ENCODE data around the gene GNAZ. TPM values are rescaled to one million over a fixed set of nuclear protein-coding genes. Genes with fewer than 3 reads are reported as not detected.
A peak's percentile ranks its signal among the peaks of the same experiment; 100 is the strongest.
"Not testable (repeated sequence)": the region's sequence is repeated elsewhere in the genome, so short reads cannot be mapped to it uniquely, and the experiment has no call there.

The GNAZ gene
- total RNA-seq, 2 experiments from 2014 or later = 0.12 TPM; not detected in 1

- Mint-ChIP-seq H3K9me3 (ENCODE audit: low read depth) (no peaks in the 10 kb centered on the region), H3K4me1 (no peaks in the 10 kb centered on the region), H3K27ac (no peak overlapping the region), H3K4me3 (no peak overlapping the region), H3K27me3 (peaks cover 21% of the 10 kb centered on the region), H3K36me3 (no peaks in the 10 kb centered on the region)
- CTCF ChIA-PET = no interaction called here
- ATAC-seq = no peak
- DNase-seq = peak; percentile 36
Measured at GRCh38 chr22:23035557-23036277, 34.6 kb upstream of the GNAZ start.

GRCh38 chr22:23036684-23037428, 33.5 kb upstream of the GNAZ start:
- Mint-ChIP-seq H3K9me3 (ENCODE audit: low read depth) (no peaks in the 10 kb centered on the region), H3K4me1 (no peaks in the 10 kb centered on the region), H3K36me3 (no peaks in the 10 kb centered on the region), H3K27me3 (peaks cover 23% of the 10 kb centered on the region), H3K4me3 (no peak overlapping the region), H3K27ac (no peak overlapping the region)
- ATAC-seq = no peak
- peak; percentile 15 for DNase-seq
- CTCF ChIA-PET = interaction anchor here (1.0 kb wide), 1 partner anchor 292 kb away, joined by 3 read pairs; no protein-coding TSS in a partner anchor

- no peak overlapping the region for H3K27ac Mint-ChIP-seq
- no peak for ATAC-seq
- no peaks in the 10 kb centered on the region for H3K4me1 Mint-ChIP-seq
- DNase-seq = peak; percentile 27
- H3K4me3 Mint-ChIP-seq = no peak overlapping the region
- H3K9me3 Mint-ChIP-seq (ENCODE audit: low read depth) = no peaks in the 10 kb centered on the region
- H3K27me3 Mint-ChIP-seq = peaks cover 23% of the 10 kb centered on the region
- no peaks in the 10 kb centered on the region for H3K36me3 Mint-ChIP-seq
- CTCF ChIA-PET = interaction anchor here (1.0 to 1.2 kb wide), 2 partner anchors 33 to 293 kb away, joined by 3 read pairs; partner anchors contain the start of gene GNAZ
Measured at GRCh38 chr22:23037429-23038333, 32.6 kb upstream of the GNAZ start.

- Mint-ChIP-seq H3K4me1 (no peaks in the 10 kb centered on the region), H3K9me3 (ENCODE audit: low read depth) (no peaks in the 10 kb centered on the region), H3K36me3 (no peaks in the 10 kb centered on the region), H3K4me3 (no peak overlapping the region), H3K27me3 (peaks cover 23% of the 10 kb centered on the region), H3K27ac (no peak overlapping the region)
- ATAC-seq = no peak
- CTCF ChIA-PET = interaction anchor here (1.2 kb wide), 1 partner anchor 32 kb away, joined by 3 read pairs; the partner anchor contains the start of gene GNAZ
- DNase-seq = peak; percentile 4
Measured at GRCh38 chr22:23038334-23038642, 32.0 kb upstream of the GNAZ start.

GRCh38 chr22:23038902-23039301, 31.4 kb upstream of the GNAZ start:
- ATAC-seq = no peak

GRCh38 chr22:23042179-23042578, 28.1 kb upstream of the GNAZ start:
- CTCF ChIA-PET = no interaction called here
- Mint-ChIP-seq H3K36me3 (peaks cover 1% of the 10 kb centered on the region), H3K4me1 (no peaks in the 10 kb centered on the region), H3K27ac (no peak overlapping the region), H3K9me3 (ENCODE audit: low read depth) (no peaks in the 10 kb centered on the region), H3K27me3 (peaks cover 32% of the 10 kb centered on the region), H3K4me3 (no peak overlapping the region)
- no peak for ATAC-seq
- no peak for DNase-seq

More at GRCh38 chr22:23038902-23039301, 31.4 kb upstream of the GNAZ start:
- no peaks in the 10 kb centered on the region for H3K4me1 Mint-ChIP-seq
- no peaks in the 10 kb centered on the region for H3K36me3 Mint-ChIP-seq
- H3K27me3 Mint-ChIP-seq = peaks cover 23% of the 10 kb centered on the region
- peak; percentile 16 for DNase-seq
- no peak overlapping the region for H3K4me3 Mint-ChIP-seq
- H3K27ac Mint-ChIP-seq = no peak overlapping the region
- no peaks in the 10 kb centered on the region for H3K9me3 Mint-ChIP-seq (ENCODE audit: low read depth)
- CTCF ChIA-PET = interaction anchor here (1.2 kb wide), 1 partner anchor 32 kb away, joined by 3 read pairs; the partner anchor contains the start of gene GNAZ

GRCh38 chr22:23044570-23044969, 25.7 kb upstream of the GNAZ start:
- H3K9me3 Mint-ChIP-seq (ENCODE audit: low read depth) = no peaks in the 10 kb centered on the region
- no peak overlapping the region for H3K27ac Mint-ChIP-seq
- no peak overlapping the region for H3K4me3 Mint-ChIP-seq
- no peaks in the 10 kb centered on the region for H3K4me1 Mint-ChIP-seq
- peaks cover 1% of the 10 kb centered on the region for H3K36me3 Mint-ChIP-seq
- DNase-seq = peak; percentile 11
- no peak for ATAC-seq
- peaks cover 46% of the 10 kb centered on the region for H3K27me3 Mint-ChIP-seq
- CTCF ChIA-PET = no interaction called here

- ATAC-seq (no peak), DNase-seq (no peak)
- Mint-ChIP-seq H3K27ac (no peak overlapping the region), H3K9me3 (ENCODE audit: low read depth) (no peaks in the 10 kb centered on the region), H3K36me3 (peaks cover 1% of the 10 kb centered on the region), H3K4me1 (no peaks in the 10 kb centered on the region), H3K27me3 (peaks cover 48% of the 10 kb centered on the region), H3K4me3 (no peak overlapping the region)
- CTCF ChIA-PET = no interaction called here
Measured at GRCh38 chr22:23045461-23045860, 24.9 kb upstream of the GNAZ start.

- CTCF ChIA-PET = no interaction called here
- ATAC-seq = no peak
- H3K27me3 Mint-ChIP-seq = peaks cover 56% of the 10 kb centered on the region
Measured at GRCh38 chr22:23047265-23047664, 23.1 kb upstream of the GNAZ start.

GRCh38 chr22:23047742-23048141, 22.6 kb upstream of the GNAZ start:
- peaks cover 1% of the 10 kb centered on the region for H3K36me3 Mint-ChIP-seq
- H3K4me3 Mint-ChIP-seq = no peak overlapping the region
- H3K9me3 Mint-ChIP-seq (ENCODE audit: low read depth) = no peaks in the 10 kb centered on the region
- ATAC-seq = no peak
- peaks cover 54% of the 10 kb centered on the region for H3K27me3 Mint-ChIP-seq
- DNase-seq = peak; percentile 7
- CTCF ChIA-PET = no interaction called here
- no peak overlapping the region for H3K27ac Mint-ChIP-seq
- no peaks in the 10 kb centered on the region for H3K4me1 Mint-ChIP-seq

More at GRCh38 chr22:23047265-23047664, 23.1 kb upstream of the GNAZ start:
- Mint-ChIP-seq H3K27ac (no peak overlapping the region), H3K9me3 (ENCODE audit: low read depth) (no peaks in the 10 kb centered on the region), H3K4me3 (no peak overlapping the region), H3K36me3 (peaks cover 1% of the 10 kb centered on the region), H3K4me1 (no peaks in the 10 kb centered on the region)
- peak; percentile 5 for DNase-seq

- CTCF ChIA-PET; ATAC-seq; H3K9me3 Mint-ChIP-seq (ENCODE audit: low read depth); H3K27ac Mint-ChIP-seq; DNase-seq; H3K36me3 Mint-ChIP-seq; H3K4me1 Mint-ChIP-seq; H3K4me3 Mint-ChIP-seq: not testable (repeated sequence)
- H3K27me3 Mint-ChIP-seq = peaks cover 51% of the 10 kb centered on the region
Measured at GRCh38 chr22:23050546-23050945, 19.8 kb upstream of the GNAZ start.

- no peaks in the 10 kb centered on the region for H3K36me3 Mint-ChIP-seq
- DNase-seq (peak; percentile 31), ATAC-seq (no peak)
- H3K4me1 Mint-ChIP-seq = no peaks in the 10 kb centered on the region
- CTCF ChIA-PET = no interaction called here
- no peak overlapping the region for H3K27ac Mint-ChIP-seq
- no peaks in the 10 kb centered on the region for H3K9me3 Mint-ChIP-seq (ENCODE audit: low read depth)
- peaks cover 57% of the 10 kb centered on the region for H3K27me3 Mint-ChIP-seq
- no peak overlapping the region for H3K4me3 Mint-ChIP-seq
Measured at GRCh38 chr22:23053051-23053707, 17.1 kb upstream of the GNAZ start.

Data from activated CD8-positive, alpha-beta memory T cell treated with anti-CD3 and anti-CD28 coated beads, Interleukin-2, amount 10 ng/mL, durations not matched to agents 7 days and 5 days (primary cell).